Gastroesophageal sphincter (tissue), 4 donors: ENCODE measurements around the gene HMOX1. TPM values are rescaled to one million over a fixed set of nuclear protein-coding genes. Genes with fewer than 3 reads are reported as not detected.
"Not testable (repeated sequence)": the region's sequence is repeated elsewhere in the genome, so short reads cannot be mapped to it uniquely, and the experiment has no call there.

Experiments used
- ATAC-seq: fragments of 150-250 bp; one replicate; pipeline ENCODE4 v1.9.1; 2016; ENCODE audit warnings: mild to moderate bottlenecking, moderate library complexity
- H3K27ac ChIP-seq, 4 donors: fragments of 200-600 bp; sonication (generic) in 3 of 4; 1 replicate in 3 of 4; 2 replicates in 1 of 4; pipeline ENCODE4 v1.5.1; 2016 to 2019
- H3K27me3 ChIP-seq: fragments of 200-600 bp; sonication (generic); one replicate; pipeline ENCODE4 v1.5.1; 2019
- H3K36me3 ChIP-seq, 2 donors: fragments of 200-600 bp; sonication (generic); one replicate each; pipeline ENCODE4 v1.5.1; 2019; ENCODE audit warnings: control low read depth in 1 of 2
- H3K4me1 ChIP-seq, 3 donors: fragments of 200-600 bp; sonication (generic); 1 replicate in 2 of 3; 2 replicates in 1 of 3; pipeline ENCODE4 v1.5.1; 2016 to 2019; ENCODE audit warnings: control low read depth in 2 of 3
- H3K4me3 ChIP-seq, 2 donors: fragments of 200-600 bp; sonication (generic); one replicate each; pipeline ENCODE4 v1.5.1; 2019; ENCODE audit warnings: mild to moderate bottlenecking in 1 of 2, moderate library complexity in 1 of 2
- H3K9me3 ChIP-seq, 3 donors: fragments of 200-600 bp; sonication (generic); one replicate each; pipeline ENCODE4 v1.5.1; 2017 to 2019; ENCODE audit warnings: control low read depth in 2 of 3
- EP300 ChIP-seq: sonication (generic); formaldehyde crosslinking; IDR thresholded peaks from one replicate; pipeline ENCODE4 v1.6.1; 2017; ENCODE audit warnings: antibody characterized with exemption, mild to moderate bottlenecking
- POLR2A ChIP-seq, 2 donors: fragments of 450-650 bp; IDR thresholded peaks; one replicate each; pipeline ENCODE4 v1.6.1; 2017; ENCODE audit warnings: antibody characterized with exemption in 2 of 2, mild to moderate bottlenecking in 2 of 2, moderate library complexity in 1 of 2
- POLR2AphosphoS5 ChIP-seq: sonication (generic); formaldehyde crosslinking; IDR thresholded peaks from one replicate; pipeline ENCODE4 v1.6.1; 2017; ENCODE audit warnings: antibody characterized with exemption
- WGBS, 2 donors: methylation state at CpG; one replicate each; pipeline ENCODE4 v1.1.5; 2018; ENCODE audit warnings: low coverage in 1 of 2; 5-methylcytosine and 5-hydroxymethylcytosine counted together
- total RNA-seq, 4 donors: library from RNA; depleted of rRNA; stranded (reverse); fragments of >200 nt; gene quantifications; one replicate each; pipeline ENCODE4 v1.1.0, GENCODE V29; 2016
- TF ChIP-seq, protein P1 (sequence below), 4 experiments: fragments of 200-600 bp in 2 of 4; fragments of 450-650 bp in 2 of 4; sonication (generic) in 1 of 4; IDR thresholded peaks; one replicate each; pipeline ENCODE4 v1.5.1; 2017 to 2019; ENCODE audit warnings: antibody characterized with exemption in 4 of 4, mild to moderate bottlenecking in 2 of 4, moderate library complexity in 2 of 4

Gene HMOX1
- total RNA-seq, 4 donors from 2014 or later, result 3.0 to 317 (median 12.7) TPM

DNA sequence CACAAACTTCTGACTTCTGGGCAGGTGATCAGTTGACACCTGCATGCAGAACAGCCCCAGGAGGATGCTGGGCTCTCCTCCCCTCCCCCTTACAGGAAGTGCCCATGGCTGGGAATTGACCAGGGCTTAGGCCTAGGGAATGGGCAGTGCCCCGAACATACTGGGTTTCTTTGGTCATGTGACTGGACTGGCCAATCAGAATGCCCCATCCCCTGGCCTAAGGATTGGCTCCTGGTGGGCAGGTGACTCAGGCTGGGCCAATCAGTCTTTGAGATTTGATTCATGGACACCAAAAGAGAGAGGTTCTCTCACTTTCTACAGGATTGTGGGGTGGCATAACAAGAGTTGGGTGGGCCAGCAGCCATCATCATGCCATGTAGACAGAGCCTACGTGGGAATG lies 56.2 kb downstream of the HMOX1 start:
- 86 to 100% methylated on average over 1 of the region's 2 CpGs for WGBS, 2 donors
- H3K27ac ChIP-seq, result no peak overlapping the region
- no peaks in the 10 kb centered on the region for H3K27me3 ChIP-seq
- no peak for ATAC-seq
- peaks cover 0 to 15% of the 10 kb centered on the region in 2 donors for H3K36me3 ChIP-seq
- peaks cover 0 to 16% (median 0%) of the 10 kb centered on the region in 3 donors for H3K9me3 ChIP-seq
- TF ChIP-seq, protein P1, sequence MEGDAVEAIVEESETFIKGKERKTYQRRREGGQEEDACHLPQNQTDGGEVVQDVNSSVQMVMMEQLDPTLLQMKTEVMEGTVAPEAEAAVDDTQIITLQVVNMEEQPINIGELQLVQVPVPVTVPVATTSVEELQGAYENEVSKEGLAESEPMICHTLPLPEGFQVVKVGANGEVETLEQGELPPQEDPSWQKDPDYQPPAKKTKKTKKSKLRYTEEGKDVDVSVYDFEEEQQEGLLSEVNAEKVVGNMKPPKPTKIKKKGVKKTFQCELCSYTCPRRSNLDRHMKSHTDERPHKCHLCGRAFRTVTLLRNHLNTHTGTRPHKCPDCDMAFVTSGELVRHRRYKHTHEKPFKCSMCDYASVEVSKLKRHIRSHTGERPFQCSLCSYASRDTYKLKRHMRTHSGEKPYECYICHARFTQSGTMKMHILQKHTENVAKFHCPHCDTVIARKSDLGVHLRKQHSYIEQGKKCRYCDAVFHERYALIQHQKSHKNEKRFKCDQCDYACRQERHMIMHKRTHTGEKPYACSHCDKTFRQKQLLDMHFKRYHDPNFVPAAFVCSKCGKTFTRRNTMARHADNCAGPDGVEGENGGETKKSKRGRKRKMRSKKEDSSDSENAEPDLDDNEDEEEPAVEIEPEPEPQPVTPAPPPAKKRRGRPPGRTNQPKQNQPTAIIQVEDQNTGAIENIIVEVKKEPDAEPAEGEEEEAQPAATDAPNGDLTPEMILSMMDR (IDR thresholded peaks at IDR 0.05), result no peak
- no peak for TF ChIP-seq EP300
- no peak for TF ChIP-seq POLR2A (IDR thresholded peaks at IDR 0.05)
- no peak for TF ChIP-seq POLR2AphosphoS5
- no peak overlapping the region for H3K4me3 ChIP-seq
- H3K4me1 ChIP-seq, result peaks cover 0 to 5% (median 0%) of the 10 kb centered on the region in 3 donors

DNA sequence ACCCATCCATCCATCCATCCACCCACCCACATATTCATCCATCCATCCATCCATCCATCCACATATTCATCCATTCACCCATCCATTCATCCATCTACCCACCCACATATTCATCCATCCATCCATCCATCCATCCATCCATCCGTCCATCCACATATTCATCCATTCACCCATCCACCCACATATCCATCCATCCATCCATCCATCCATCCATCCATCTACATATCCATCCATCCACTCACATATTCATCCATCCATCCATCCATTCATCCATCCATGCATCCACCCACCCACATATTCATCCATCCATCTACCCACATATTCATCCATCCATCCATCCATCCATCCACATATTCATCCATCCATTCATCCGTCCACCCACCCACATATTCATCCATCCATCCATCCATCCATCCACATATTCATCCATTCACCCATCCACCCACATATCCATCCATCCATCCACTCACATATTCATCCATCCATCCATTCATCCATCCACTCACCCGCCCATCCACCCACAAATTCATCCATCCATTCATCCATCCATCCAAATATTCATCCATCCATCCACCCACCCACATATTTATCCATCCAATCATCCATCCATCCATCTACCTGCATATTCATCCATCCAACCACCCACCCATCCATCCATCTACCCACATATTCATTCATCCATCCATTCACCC lies 57.9 kb downstream of the HMOX1 start:
- ATAC-seq, H3K9me3 ChIP-seq, H3K4me3 ChIP-seq, H3K27me3 ChIP-seq, H3K36me3 ChIP-seq, H3K27ac ChIP-seq, H3K4me1 ChIP-seq: not testable (repeated sequence)
- 63 to 67% methylated on average over 3 of the region's 3 CpGs for WGBS, 2 donors

DNA sequence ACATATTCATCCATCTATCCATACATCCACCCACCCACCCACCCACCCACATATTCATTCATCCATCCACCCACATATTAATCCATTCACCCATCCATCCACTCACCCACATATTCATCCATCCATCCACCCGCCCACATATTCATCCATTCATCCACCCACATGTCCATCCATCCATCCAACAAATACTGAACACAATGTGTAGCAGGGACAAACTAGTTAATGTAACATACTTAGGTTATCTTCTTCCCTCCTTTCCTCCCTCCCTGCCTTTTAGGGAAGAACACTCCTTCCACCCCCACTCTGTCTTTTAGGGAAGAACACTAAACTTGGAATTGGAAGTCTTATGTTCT lies 58.4 kb downstream of the HMOX1 start:
- peaks cover 0 to 2% (median 0%) of the 10 kb centered on the region in 3 donors for H3K9me3 ChIP-seq
- no peaks in the 10 kb centered on the region for H3K27me3 ChIP-seq
- no peak overlapping the region for H3K27ac ChIP-seq
- no peak for TF ChIP-seq POLR2AphosphoS5
- TF ChIP-seq POLR2A (IDR thresholded peaks at IDR 0.05), result no peak
- no peak for TF ChIP-seq EP300
- TF ChIP-seq, protein P1 (IDR thresholded peaks at IDR 0.05), result no peak
- no peak for ATAC-seq
- H3K4me1 ChIP-seq, result no peaks in the 10 kb centered on the region
- 86% methylated on average over 1 of the region's 1 CpG; no CpG with 5 or more reads in 1 of the 2 donors for WGBS, 2 donors
- H3K4me3 ChIP-seq, result no peak overlapping the region
- H3K36me3 ChIP-seq, result peaks cover 0 to under 1% of the 10 kb centered on the region in 2 donors

DNA sequence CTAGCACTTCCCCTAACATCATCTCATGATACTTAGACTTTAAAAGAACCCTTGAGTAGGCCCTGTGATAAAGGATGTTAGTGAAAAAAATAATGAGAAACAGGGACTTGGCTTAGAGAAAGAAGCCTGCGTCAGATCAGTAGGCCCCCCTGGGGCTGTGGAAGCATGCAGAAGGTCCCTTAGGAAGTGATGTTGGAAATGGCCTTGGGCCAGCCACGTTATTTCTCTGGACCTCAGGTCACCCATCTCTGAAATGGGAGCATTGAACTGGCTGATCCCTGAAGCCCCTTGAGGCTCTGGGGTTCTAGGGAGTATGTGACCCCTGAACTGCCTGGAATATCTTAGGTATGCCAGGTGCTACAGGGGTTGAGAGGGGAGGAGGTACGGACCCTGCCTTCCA lies 59.2 kb downstream of the HMOX1 start:
- Histone ChIP-seq H3K36me3 (no peaks in the 10 kb centered on the region), H3K4me3 (no peak overlapping the region), H3K27me3 (no peaks in the 10 kb centered on the region), H3K9me3 (no peaks in the 10 kb centered on the region), H3K27ac (no peak overlapping the region), H3K4me1 (no peaks in the 10 kb centered on the region)
- 74% methylated on average over 2 of the region's 3 CpGs; no CpG with 5 or more reads in 1 of the 2 donors for WGBS, 2 donors
- TF ChIP-seq POLR2AphosphoS5 (no peak), EP300 (no peak), POLR2A (IDR thresholded peaks at IDR 0.05) (no peak)
- TF ChIP-seq, protein P1 (IDR thresholded peaks at IDR 0.05), result no peak
- no peak for ATAC-seq

DNA sequence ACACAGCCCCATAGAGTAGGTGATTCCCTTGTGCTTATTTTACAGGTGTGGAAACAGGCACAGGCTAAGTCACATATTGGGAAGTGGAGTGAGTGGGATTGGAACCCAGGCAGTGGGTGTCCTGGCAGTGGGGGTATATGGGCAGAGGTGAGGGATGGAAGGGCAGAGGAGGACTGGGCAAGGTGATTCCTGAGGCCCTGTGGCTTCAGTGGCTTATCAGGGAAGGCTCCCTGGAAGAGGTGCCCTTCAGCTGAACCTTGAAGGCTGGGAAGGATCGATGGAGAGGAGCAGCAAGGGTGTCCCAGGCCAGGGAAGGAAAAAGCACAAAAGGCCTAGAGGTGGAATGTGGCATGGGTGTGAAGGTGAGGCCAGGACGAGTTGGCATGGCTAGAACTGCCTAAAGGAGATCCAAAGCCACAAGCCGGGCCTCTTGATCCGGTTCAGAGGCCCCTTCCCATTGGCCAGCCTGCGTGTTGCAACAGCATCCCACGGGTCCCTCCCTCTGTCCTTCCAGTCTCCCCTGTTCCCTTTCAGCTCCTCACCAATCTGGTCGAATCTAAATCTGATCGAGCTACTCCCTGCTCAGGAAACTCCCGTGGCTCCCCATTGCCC lies 60.7 kb downstream of the HMOX1 start:
- no peaks in the 10 kb centered on the region for H3K9me3 ChIP-seq
- no peak overlapping the region for H3K27ac ChIP-seq
- no peak overlapping the region for H3K4me3 ChIP-seq
- TF ChIP-seq, protein P1 (IDR thresholded peaks at IDR 0.05), result no peak
- TF ChIP-seq POLR2AphosphoS5 (no peak), EP300 (no peak), POLR2A (IDR thresholded peaks at IDR 0.05) (no peak)
- ATAC-seq, result no peak
- H3K4me1 ChIP-seq, result peaks cover 0 to 13% (median 3%) of the 10 kb centered on the region in 3 donors
- H3K27me3 ChIP-seq, result no peaks in the 10 kb centered on the region
- 87 to 90% methylated on average over 4 to 5 of the region's 9 CpGs for WGBS, 2 donors
- no peaks in the 10 kb centered on the region for H3K36me3 ChIP-seq
